GM23338 (cell line): ENCODE data around the gene USF2. TPM values are rescaled to one million over a fixed set of nuclear protein-coding genes. Genes with fewer than 3 reads are reported as not detected.

Source experiments
- ATAC-seq: fragments of 200-7000 bp; cut with Tn5 transposase; 3 replicates; pipeline ENCODE4 v1.9.1; 2020
- DNase-seq: peaks from one replicate; pipeline ENCODE4 v3.0.0-alpha.2; 2015; ENCODE audit warnings: low spot score
- H2AFZ ChIP-seq: fragments of 200-600 bp; sonication (generic); 2 replicates; pipeline ENCODE4 v1.8.0; 2016; ENCODE audit warnings: antibody characterized with exemption, mild to moderate bottlenecking, moderate library complexity
- H3F3A ChIP-seq: fragments of 200-600 bp; sonication (generic); replicated peaks from 2 replicates; pipeline ENCODE4 v1.8.0; 2017; ENCODE audit warnings: antibody characterized with exemption, mixed run types, low read depth
- H3K27ac ChIP-seq: fragments of 200-600 bp; sonication (generic); 2 replicates; pipeline ENCODE4 v1.6.1; 2016; ENCODE audit warnings: low read depth
- H3K27me3 ChIP-seq: fragments of 200-600 bp; sonication (generic); 2 replicates; pipeline ENCODE4 v1.8.0; 2016; ENCODE audit warnings: mild to moderate bottlenecking, mixed run types, moderate library complexity; ENCODE audit not compliant: insufficient read depth
- H3K36me3 ChIP-seq: fragments of 200-600 bp; sonication (generic); 2 replicates; pipeline ENCODE4 v1.8.0; 2016; ENCODE audit warnings: mild to moderate bottlenecking; ENCODE audit not compliant: insufficient read depth
- H3K4me1 ChIP-seq: fragments of 200-600 bp; sonication (generic); 2 replicates; pipeline ENCODE4 v1.8.0; 2016; ENCODE audit warnings: mild to moderate bottlenecking, moderate library complexity; ENCODE audit not compliant: insufficient read depth
- H3K4me2 ChIP-seq: fragments of 200-600 bp; sonication (generic); 2 replicates; pipeline ENCODE4 v1.7.1; 2017; ENCODE audit warnings: mixed run types
- H3K4me3 ChIP-seq: fragments of 200-600 bp; sonication (generic); 2 replicates; pipeline ENCODE4 v1.6.1; 2016; ENCODE audit warnings: mixed run types
- H3K79me2 ChIP-seq: fragments of 200-600 bp; sonication (generic); replicated peaks from 2 replicates; pipeline ENCODE4 v1.8.0; 2017; ENCODE audit warnings: mild to moderate bottlenecking; ENCODE audit not compliant: insufficient read depth
- H3K9me2 ChIP-seq: fragments of 200-600 bp; sonication (generic); 2 replicates; pipeline ENCODE4 v1.8.0; 2017; ENCODE audit not compliant: insufficient read depth
- H4K20me1 ChIP-seq: fragments of 200-600 bp; sonication (generic); replicated peaks from 2 replicates; pipeline ENCODE4 v1.8.0; 2017; ENCODE audit warnings: mild to moderate bottlenecking; ENCODE audit not compliant: insufficient read depth
- H3K27ac Mint-ChIP-seq: 2 replicates; pipeline ENCODE4 v1.8.0; 2020; ENCODE audit warnings: inconsistent platforms, mild to moderate bottlenecking, moderate library complexity, mixed read lengths
- H3K27me3 Mint-ChIP-seq: 3 replicates; pipeline ENCODE4 v1.8.0; 2022; ENCODE audit warnings: low read depth, mild to moderate bottlenecking, moderate library complexity, mixed read lengths, inconsistent platforms; ENCODE audit not compliant: insufficient read depth, poor library complexity
- H3K36me3 Mint-ChIP-seq: 3 replicates; pipeline ENCODE4 v1.8.0; 2021; ENCODE audit warnings: low read depth, mild to moderate bottlenecking, inconsistent platforms, moderate library complexity, mixed read lengths
- H3K4me1 Mint-ChIP-seq: 3 replicates; pipeline ENCODE4 v1.8.0; 2020; ENCODE audit warnings: mild to moderate bottlenecking, inconsistent platforms, mixed read lengths
- H3K4me3 Mint-ChIP-seq: 3 replicates; pipeline ENCODE4 v1.8.0; 2021; ENCODE audit warnings: moderate library complexity, mild to moderate bottlenecking, inconsistent platforms, mixed read lengths
- H3K9me3 Mint-ChIP-seq: 3 replicates; pipeline ENCODE4 v1.8.0; 2020; ENCODE audit warnings: moderate library complexity, mild to moderate bottlenecking, inconsistent platforms, mixed read lengths
- EZH2 ChIP-seq: fragments of 200-600 bp; sonication (generic); IDR thresholded peaks from one replicate; pipeline ENCODE4 v1.8.0; 2017; ENCODE audit warnings: antibody characterized with exemption, mild to moderate bottlenecking, low read depth; ENCODE audit not compliant: unreplicated experiment
- EZH2phosphoT487 ChIP-seq: fragments of 200-600 bp; sonication (generic); IDR thresholded peaks from one replicate; pipeline ENCODE4 v1.8.1; 2018; ENCODE audit warnings: antibody characterized with exemption; ENCODE audit not compliant: unreplicated experiment
- ZNF331 ChIP-seq: fragments of 250-450 bp; sonication (Bioruptor Pico); IDR thresholded peaks from 2 replicates; pipeline ENCODE4 v1.5.0; 2020; ENCODE audit warnings: low read depth, mild to moderate bottlenecking, moderate library complexity
- ZNF462 ChIP-seq: fragments of 250-450 bp; sonication (Bioruptor Pico); IDR thresholded peaks from 2 replicates; pipeline ENCODE4 v1.5.0; 2020; ENCODE audit warnings: mild to moderate bottlenecking, moderate library complexity
- polyA plus RNA-seq: library from polyadenylated mRNA; unstranded; fragments of >200 nt; fragmentation: Nextera tagmentation; extraction: Ambion mirVana; gene quantifications from 2 replicates; pipeline ENCODE4 v1.2.1, GENCODE V29; 2016
- total RNA-seq: library from RNA; depleted of rRNA; stranded (reverse); fragments of >200 nt; shearing (Covaris generic); gene quantifications from 2 replicates; pipeline ENCODE4 v1.2.3, GENCODE V29; 2014

USF2 gene
- total and polyA plus RNA-seq, 2 experiments from 2014 or later: 28.9 to 60.5 TPM

- no peak for TF ChIP-seq EZH2phosphoT487
- H3K79me2 ChIP-seq: peaks cover 47% of the 10 kb centered on the region
- ATAC-seq (no peak), DNase-seq (no peak)
- H3K36me3 ChIP-seq: peaks cover 23% of the 10 kb centered on the region; the same call in 1 of the 2 replicates
- no peak overlapping the region for H3K27ac Mint-ChIP-seq
- H3K4me2 ChIP-seq: no peak overlapping the region
- H3K36me3 Mint-ChIP-seq: peaks cover 84% of the 10 kb centered on the region
- H3K4me1 Mint-ChIP-seq: peaks cover 6% of the 10 kb centered on the region
- H3K4me3 ChIP-seq: no peak overlapping the region
- H3K27me3 ChIP-seq: no peaks in the 10 kb centered on the region
- no peaks in the 10 kb centered on the region for H3K9me2 ChIP-seq
- H2AFZ ChIP-seq: no peak overlapping the region
- 0 out of 2 replicates have a peak overlapping the region, but pooled peaks have one; percentile 19 for H3K27ac ChIP-seq
- no peak overlapping the region; the same call in 2 of the 3 replicates for H3K4me3 Mint-ChIP-seq
- H3F3A ChIP-seq: no peaks in the 10 kb centered on the region
- peaks cover 22% of the 10 kb centered on the region for H3K27me3 Mint-ChIP-seq
- H3K4me1 ChIP-seq: no peaks in the 10 kb centered on the region
- peaks cover 35% of the 10 kb centered on the region for H4K20me1 ChIP-seq
- H3K9me3 Mint-ChIP-seq: no peaks in the 10 kb centered on the region
Observed at GRCh38 chr19:35256566-35256965, 12.2 kb upstream of the USF2 start.

GRCh38 chr19:35257113-35257461 lies 11.7 kb upstream of the USF2 start:
- peaks cover 5% of the 10 kb centered on the region for H3K4me1 Mint-ChIP-seq
- no peak overlapping the region for H3K4me3 ChIP-seq
- H4K20me1 ChIP-seq: peaks cover 33% of the 10 kb centered on the region
- no peak overlapping the region for H3K4me2 ChIP-seq
- 0 out of 2 replicates have a peak, but pooled peaks cover 23% of the 10 kb centered on the region for H3K36me3 ChIP-seq
- peaks cover 22% of the 10 kb centered on the region for H3K27me3 Mint-ChIP-seq
- DNase-seq (no peak), ATAC-seq (no peak)
- no peaks in the 10 kb centered on the region for H3K9me2 ChIP-seq
- H3K27ac Mint-ChIP-seq: 0 out of 2 replicates have a peak overlapping the region, but pooled peaks have one; percentile 31
- H3F3A ChIP-seq: no peaks in the 10 kb centered on the region
- no peak for TF ChIP-seq ZNF462 (CRISPR knock-in tag)
- TF ChIP-seq ZNF331: no peak
- no peak for TF ChIP-seq EZH2
- H3K79me2 ChIP-seq: peaks cover 42% of the 10 kb centered on the region
- no peaks in the 10 kb centered on the region for H3K4me1 ChIP-seq
- H3K4me3 Mint-ChIP-seq: no peak overlapping the region
- no peaks in the 10 kb centered on the region for H3K27me3 ChIP-seq
- 0 out of 2 replicates have a peak overlapping the region, but pooled peaks have one; percentile 19 for H3K27ac ChIP-seq
- H3K36me3 Mint-ChIP-seq: peaks cover 85% of the 10 kb centered on the region
- H2AFZ ChIP-seq: no peak overlapping the region
- H3K9me3 Mint-ChIP-seq: no peaks in the 10 kb centered on the region
